NCI-H128 (cell line): ENCODE data around the gene PLCB2.

Experiments used
- DNase-seq: peaks from one replicate; lab custom pipeline; 2025; ENCODE audit not compliant: unreplicated experiment; lab: John Stamatoyannopoulos, UW

The PLCB2 gene

GRCh38 chr15:40307421-40308211 lies at the start of gene PLCB2:
Gene PLCB2, minus strand, starts transcription at chr15:40307935. Its CDS starts 263 bp downstream, at chr15:40307672.
- DNase-seq: no peak

GRCh38 chr15:40357246-40357645 lies 49.5 kb upstream of the PLCB2 start:
- DNase-seq: no peak

GRCh38 chr15:40355976-40356585 lies 48.3 kb upstream of the PLCB2 start:
- no peak for DNase-seq

GRCh38 chr15:40354408-40355171 lies 46.9 kb upstream of the PLCB2 start:
- DNase-seq: no peak

- no peak for DNase-seq
These were observed 46.0 kb upstream of the PLCB2 start for GRCh38 chr15:40353697-40354096.

- DNase-seq: no peak
These were observed 44.7 kb upstream of the PLCB2 start for GRCh38 chr15:40352281-40352901.

GRCh38 chr15:40349163-40349562 lies 41.4 kb upstream of the PLCB2 start:
- DNase-seq: no peak

- DNase-seq: no peak
These were observed 40.7 kb upstream of the PLCB2 start for GRCh38 chr15:40348474-40348870.

- DNase-seq: no peak
These were observed 40.1 kb upstream of the PLCB2 start for GRCh38 chr15:40347559-40348473.

- DNase-seq: no peak
These were observed 39.1 kb upstream of the PLCB2 start for GRCh38 chr15:40346579-40347558.

- no peak for DNase-seq
These were observed 38.3 kb upstream of the PLCB2 start for GRCh38 chr15:40345867-40346578.

- no peak for DNase-seq
These were observed 37.6 kb upstream of the PLCB2 start for GRCh38 chr15:40345225-40345866.

GRCh38 chr15:40344631-40345120 lies 36.9 kb upstream of the PLCB2 start:
- DNase-seq: no peak

GRCh38 chr15:40344217-40344616 lies 36.5 kb upstream of the PLCB2 start:
- no peak for DNase-seq

- DNase-seq: no peak
These were observed 35.8 kb upstream of the PLCB2 start for GRCh38 chr15:40343512-40343911.

GRCh38 chr15:40342416-40343320 lies 34.9 kb upstream of the PLCB2 start:
- DNase-seq: no peak
